ENCODE results near the gene ZNF283. TPM values are rescaled to one million over a fixed set of nuclear protein-coding genes. Genes with fewer than 3 reads are reported as not detected.

The ZNF283 gene
- total RNA-seq, 4 donors from 2014 or later = 5.7 to 10.5 (median 8.1) TPM

- TF ChIP-seq, protein P1, sequence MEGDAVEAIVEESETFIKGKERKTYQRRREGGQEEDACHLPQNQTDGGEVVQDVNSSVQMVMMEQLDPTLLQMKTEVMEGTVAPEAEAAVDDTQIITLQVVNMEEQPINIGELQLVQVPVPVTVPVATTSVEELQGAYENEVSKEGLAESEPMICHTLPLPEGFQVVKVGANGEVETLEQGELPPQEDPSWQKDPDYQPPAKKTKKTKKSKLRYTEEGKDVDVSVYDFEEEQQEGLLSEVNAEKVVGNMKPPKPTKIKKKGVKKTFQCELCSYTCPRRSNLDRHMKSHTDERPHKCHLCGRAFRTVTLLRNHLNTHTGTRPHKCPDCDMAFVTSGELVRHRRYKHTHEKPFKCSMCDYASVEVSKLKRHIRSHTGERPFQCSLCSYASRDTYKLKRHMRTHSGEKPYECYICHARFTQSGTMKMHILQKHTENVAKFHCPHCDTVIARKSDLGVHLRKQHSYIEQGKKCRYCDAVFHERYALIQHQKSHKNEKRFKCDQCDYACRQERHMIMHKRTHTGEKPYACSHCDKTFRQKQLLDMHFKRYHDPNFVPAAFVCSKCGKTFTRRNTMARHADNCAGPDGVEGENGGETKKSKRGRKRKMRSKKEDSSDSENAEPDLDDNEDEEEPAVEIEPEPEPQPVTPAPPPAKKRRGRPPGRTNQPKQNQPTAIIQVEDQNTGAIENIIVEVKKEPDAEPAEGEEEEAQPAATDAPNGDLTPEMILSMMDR (IDR thresholded peaks at IDR 0.05; ENCODE audit: low read depth) = no peak
These were observed 20.1 kb downstream of the ZNF283 start for GRCh38 chr19:43847246-43847645.

DNA sequence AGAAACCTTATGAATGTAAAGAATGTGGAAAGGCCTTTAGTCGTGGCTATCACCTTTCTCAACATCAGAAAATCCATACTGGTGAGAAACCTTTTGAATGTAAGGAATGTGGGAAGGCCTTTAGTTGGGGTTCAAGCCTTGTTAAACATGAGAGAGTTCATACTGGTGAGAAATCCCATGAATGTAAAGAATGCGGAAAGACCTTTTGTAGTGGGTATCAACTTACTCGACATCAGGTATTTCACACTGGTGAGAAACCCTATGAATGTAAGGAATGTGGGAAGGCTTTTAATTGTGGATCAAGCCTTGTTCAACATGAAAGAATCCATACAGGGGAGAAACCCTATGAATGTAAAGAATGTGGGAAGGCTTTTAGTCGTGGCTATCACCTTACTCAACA, 20.8 kb downstream of the ZNF283 start:
- TF ChIP-seq, protein P1 (IDR thresholded peaks at IDR 0.05; ENCODE audit: low read depth) = no peak

DNA sequence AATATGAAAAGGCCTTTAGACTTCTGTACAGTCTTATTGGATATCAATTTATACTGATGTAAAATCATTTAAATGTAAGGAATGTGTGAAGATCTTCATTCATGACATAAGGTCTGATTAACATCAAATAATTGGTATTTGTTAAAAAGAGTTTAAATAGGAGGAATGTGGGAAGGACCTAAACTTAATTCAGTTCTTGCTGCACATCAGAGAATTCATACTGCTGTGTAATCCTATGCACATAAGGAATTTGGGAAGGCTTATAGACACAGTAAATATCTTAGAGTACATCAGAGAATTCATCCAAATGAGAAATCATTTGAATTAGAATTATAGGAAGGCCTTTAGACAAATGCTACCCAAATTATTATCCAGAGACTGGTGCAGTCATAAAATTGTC, 21.7 kb downstream of the ZNF283 start:
- TF ChIP-seq, protein P1 (IDR thresholded peaks at IDR 0.05; ENCODE audit: low read depth) = no peak

DNA sequence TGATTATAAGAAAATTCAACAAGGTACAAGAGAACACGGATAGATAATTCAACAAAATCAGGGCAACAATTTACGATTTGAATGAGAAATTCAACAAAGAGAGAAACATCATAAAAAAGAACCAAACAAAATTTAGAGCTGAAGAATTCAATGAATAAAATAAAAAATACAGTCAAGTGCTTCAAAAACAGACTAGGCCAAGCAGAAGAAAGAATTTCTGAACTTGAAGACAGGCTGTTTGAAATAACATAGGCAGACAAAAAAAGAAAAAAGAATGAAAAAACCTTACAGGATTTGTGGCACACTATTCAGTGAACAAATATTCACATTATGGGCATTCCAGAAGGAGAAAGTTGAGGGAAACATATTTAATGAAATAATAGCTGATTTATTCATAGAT, 31.1 kb downstream of the ZNF283 start:
- TF ChIP-seq, protein P1 (IDR thresholded peaks at IDR 0.05; ENCODE audit: low read depth) = no peak

DNA sequence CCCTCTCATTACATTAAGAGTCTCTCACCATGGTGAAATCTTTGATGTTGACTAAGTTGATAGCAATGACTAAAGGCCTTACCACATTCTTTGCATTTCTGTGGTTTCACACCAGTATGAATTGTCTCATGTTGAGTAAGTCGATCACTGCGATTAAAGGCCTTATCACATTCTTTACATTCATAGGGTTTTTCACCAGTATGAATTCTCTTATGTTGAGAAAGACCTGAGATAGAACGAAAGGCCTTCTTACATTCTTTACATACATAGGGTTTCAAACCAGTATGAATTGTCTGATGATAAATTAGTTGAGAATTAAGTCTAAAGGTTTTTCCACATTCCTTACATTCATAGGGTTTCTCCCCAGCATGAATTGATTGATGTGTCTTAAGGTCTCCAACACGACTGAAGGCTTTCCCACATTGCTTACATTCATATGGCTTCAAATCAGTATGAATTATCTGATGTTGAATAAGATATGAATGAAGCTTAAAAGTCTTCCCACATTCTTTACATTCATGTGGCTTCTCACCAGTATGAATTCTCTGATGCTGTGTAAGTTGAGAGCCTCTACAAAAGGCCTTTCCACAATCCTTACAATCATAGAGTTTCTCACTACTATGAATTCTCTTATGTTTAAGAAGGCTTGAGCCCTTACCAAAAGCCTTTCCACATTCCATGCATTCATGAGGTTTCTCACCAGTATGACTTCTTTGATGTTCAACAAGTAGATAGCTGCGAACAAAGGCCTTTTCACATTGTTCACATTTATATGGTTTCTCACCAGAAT, 45.6 kb downstream of the ZNF283 start:
- TF ChIP-seq, protein P1 (IDR thresholded peaks at IDR 0.05; ENCODE audit: low read depth) = no peak

- TF ChIP-seq, protein P1 (IDR thresholded peaks at IDR 0.05; ENCODE audit: low read depth) = no peak
These were observed 53.4 kb downstream of the ZNF283 start for GRCh38 chr19:43880483-43880882.

- TF ChIP-seq, protein P1 (IDR thresholded peaks at IDR 0.05; ENCODE audit: low read depth) = no peak
These were observed 56.7 kb downstream of the ZNF283 start, which contains the start of gene ZNF404 for GRCh38 chr19:43883864-43884263. ZNF404 (minus strand) TSS chr19:43883964.
